GM20431 (cell line): ENCODE results near the gene PTGR3.
"Not testable (repeated sequence)": the region's sequence is repeated elsewhere in the genome, so short reads cannot be mapped to it uniquely, and the experiment has no call there.

Experiments
- in situ Hi-C: fragments of 300-500 bp; cut with MseI, MboI; formaldehyde crosslinking; loops from one replicate; pipeline ENCODE4 v1.15.0; 2020; ENCODE audit warnings: low sequenced_read_pairs; ENCODE audit not compliant: unreplicated experiment

Gene PTGR3

DNA sequence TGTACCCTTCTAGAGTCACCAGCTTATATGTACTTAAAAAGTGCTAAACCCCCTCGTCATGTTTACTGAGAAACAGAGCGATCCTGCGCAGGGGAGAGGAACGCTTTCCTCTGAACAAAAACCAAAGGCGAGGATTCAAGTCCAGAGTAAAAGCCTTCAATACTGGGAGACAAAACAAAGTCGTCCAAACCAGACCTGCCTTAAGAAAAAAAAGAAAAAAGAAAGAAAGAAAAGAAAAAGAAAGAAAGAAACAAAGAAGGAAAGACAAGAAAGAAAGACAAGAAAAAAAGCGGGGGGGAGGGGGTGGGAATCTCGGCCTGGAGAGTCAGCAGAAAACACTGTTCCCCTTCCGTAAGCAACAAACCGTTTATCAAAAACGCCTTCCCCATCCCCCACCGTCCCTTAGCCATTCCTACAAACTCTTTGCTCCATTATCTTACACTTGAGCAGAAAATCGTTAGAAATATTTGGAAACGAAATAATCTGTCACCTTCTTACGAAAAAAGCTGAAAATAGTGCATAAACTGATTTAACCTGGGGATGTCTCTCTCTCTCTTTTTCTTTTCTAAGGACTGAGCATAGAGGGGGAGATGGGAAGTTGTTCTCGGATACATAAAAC lies 3.3 kb downstream of the PTGR3 start:
- in situ Hi-C loops: no loop called here

DNA sequence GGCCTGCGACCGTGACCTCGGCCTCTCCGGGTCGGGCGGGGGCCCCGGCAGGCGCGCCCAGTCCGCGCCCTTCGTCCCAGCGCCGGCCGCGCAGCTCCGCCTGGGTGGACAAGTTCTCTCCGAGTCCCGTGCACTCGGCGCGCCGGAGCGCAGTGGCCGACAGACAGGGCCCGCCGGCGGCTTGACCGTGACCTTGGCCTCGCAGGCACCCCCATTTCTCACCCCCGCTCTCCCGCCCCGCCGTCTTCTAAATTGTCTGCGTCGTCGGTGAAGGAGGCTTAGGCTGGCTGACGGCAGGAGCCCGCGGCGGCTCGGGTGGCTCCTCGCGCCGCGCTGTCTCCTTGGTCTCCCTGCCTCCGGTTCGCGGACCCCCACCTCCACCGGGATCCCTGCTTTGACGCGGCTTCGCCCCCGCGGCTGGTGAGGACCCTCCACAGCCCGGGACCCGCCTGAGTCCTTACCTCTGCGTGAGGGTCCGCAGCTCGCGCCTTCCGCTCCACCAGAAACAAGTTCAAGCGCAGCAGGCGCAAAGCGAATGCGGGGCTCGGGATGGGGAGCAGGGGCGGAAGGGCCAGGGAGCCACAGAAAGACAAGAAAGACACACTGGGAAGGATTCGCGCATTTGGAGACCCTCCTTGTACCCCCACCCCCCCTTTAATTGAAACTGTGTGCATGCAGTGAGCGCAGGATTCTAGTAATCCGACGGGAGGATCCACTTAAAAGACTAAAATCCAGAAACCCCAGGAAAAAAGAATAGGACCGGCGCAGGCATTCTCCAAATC lies 4.0 kb downstream of the PTGR3 start:
- in situ Hi-C loops: no loop called here

DNA sequence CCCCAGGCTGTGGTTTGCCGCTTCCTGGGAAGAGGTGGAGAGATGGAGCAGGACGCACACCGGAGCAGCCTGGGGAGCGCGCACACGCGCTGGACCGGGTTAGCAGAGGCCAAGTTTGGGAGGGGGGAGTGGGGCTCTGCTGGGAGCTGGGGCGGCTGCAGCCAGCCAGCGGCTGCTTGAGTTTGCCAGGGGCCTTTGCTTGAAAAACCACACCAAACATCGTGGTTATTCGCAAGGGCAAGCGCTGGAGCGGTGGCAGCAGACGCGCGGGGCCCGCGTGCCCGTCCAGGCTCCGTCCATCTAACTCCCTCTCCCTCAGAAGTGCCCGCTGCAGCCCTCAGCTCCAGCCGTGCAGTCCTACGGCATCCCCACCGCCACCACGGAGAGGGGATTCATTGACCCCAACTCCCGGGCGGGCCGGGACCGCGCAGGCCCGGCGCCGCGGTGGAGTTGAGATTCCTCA lies 4.6 kb downstream of the PTGR3 start:
- in situ Hi-C loops: no loop called here

DNA sequence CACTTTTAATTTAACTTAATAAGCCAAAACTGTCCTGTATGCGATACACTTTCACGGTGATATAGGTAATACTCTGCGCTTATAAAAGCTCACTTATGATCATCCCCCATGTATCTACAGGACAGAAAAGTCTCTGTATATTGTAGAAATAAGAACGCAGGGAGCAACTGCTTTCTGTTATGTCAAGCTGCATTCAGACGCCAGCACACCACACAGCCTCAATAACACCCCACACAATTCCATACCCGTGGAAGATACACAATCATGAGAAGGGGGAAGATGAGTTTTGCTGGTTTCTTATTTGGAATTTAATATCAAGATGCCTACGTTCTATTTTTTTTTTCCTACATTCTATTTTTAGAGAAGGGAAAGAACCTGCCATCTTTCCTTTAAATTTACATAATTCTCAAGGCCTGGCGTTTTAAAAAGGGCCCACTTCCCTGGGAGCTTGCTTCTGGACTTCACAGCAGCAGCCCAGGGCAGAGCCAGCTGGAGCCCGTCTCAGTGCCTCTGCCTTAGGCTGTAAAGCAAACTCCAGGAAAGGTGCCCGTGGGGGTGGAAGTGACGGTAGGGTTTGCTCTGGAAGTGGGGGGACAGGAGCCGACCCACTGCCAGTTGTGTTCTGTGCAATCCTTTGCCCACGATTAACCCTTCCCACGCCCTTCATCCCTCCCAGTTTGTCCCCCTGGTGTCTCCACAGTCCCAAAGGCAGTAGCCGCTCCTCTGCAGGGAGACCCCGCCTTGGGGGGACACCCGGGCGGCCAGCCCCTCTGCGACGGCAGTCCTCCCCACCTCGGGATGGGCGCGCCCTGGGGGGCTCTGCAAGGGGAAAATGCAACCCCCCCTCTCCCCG lies 5.3 kb downstream of the PTGR3 start:
- in situ Hi-C loops: no loop called here

DNA sequence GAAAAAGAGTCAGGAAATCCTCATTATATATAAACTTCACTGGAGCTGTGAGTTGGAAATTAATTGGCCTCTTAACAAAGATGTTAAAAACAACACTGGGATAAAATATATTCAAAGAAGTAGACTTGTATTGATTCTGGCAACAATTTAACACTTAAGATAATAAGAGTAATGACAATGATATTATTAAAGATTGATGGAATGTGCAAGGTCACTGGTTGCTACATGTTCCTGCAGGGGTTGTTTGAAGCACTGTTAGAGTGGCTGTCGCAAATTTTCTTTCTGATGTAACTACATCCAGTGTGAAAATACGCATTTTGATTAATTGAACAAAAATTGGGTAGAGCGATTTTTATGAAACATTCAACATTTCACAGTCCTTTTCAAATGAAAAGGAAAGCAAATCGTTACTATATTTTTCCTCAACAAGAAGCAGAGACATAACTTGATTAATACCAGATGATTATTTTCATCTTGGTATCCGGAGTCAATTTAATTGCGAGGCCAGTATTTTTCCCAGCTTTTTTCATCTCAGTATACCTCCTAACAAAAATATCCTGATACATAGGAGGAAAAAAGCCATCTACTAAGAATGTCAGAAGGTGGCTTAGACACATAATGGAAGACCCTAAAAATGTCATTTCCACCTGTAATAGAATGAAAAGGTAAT lies 6.1 kb downstream of the PTGR3 start:
- in situ Hi-C loops: no loop called here

DNA sequence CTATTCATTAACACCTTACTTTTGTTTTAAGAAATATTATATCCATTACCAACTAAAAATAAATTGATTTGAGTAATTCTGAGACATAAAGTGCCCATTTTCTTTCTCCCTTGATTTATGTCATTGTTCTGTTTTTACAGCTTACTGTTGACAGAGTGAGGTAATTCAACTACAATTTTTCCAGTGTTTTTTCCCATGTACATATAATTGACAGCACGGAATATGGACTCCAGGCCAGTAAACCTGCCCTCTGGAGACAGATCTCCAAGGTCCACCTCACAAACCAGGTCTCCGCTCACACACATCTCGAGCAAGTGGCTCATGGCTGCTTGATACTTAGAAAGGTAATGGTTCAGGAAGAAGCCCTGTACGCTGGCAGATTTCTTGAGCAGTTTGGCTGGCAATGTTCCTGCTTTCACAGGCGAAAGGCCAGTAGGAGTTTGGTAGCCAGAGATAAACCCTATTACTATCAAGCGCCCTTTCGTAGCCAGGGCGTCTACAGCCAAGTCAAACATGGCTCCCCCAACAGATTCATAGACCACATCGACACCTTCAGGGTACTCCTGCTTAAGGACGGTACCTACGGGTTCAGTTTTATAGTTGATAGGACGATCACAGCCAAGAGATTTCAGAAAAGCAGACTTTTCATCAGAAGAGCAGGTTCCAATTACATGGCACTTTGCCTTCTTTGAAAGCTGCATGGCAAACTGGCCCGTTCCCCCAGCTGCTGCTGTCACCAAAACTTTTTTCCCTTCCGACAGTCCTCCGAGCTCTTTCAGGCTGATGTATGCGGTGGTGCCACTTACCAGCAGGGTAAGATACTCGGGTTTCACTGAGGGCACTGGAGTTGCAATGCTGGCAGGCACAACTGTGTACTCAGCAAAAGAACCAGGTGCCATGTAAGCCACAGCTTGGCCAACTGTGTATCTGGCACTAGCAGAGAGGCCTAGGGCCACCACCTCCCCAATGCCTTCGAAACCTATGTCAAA lies 7.4 kb downstream of the PTGR3 start:
- in situ Hi-C loops: no loop called here

DNA sequence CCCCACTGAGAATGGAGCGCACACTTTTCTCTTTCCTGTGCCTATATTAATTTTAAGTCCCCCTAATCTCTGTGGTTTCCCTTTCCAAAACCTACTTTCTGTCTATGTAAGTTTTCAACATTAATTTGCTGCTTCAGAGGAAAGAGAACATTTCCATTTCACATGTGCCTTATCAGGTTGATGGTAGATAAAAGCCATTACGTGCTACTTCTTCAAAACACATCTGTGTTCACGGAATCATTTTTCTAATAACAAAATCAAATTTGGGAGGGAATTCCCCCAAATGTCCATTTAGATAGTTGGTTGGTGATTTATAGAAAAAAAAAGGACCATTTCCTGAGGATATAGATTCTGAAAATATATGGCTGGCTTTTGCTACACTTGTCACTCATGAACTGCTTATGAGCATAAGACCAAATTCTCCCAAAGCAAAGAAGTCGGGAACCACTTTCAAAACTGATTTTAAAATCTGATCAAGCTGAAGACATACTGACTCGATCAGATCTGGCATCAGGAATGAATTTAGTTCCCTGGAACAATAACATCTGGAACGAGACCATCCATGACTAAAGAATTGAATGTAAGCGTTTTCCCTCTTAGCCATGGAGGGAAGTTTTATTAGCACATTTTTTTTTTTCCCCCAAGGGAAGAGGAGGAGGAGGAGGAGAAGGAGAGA lies 8.2 kb downstream of the PTGR3 start:
- in situ Hi-C loops: no loop called here

DNA sequence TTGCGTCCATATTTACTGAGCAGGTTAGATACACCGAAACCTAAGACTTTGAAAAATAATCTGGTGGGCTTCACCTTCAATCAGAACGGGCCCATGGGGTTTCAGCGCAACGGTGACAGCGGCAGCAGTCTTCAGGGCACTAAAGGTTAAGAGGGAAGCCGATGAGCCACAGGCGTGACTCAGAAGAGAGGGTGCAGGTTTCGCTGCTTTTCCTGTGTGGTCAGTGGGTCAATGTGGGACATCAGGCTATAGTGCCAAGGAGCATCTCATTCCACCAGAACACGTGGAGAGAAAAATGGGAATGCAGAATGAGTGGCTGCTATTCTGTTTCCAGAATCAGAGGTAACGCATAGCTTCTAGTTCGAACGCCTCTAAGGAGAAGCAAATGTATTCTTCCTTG lies 8.9 kb downstream of the PTGR3 start:
- in situ Hi-C loops: no loop called here

DNA sequence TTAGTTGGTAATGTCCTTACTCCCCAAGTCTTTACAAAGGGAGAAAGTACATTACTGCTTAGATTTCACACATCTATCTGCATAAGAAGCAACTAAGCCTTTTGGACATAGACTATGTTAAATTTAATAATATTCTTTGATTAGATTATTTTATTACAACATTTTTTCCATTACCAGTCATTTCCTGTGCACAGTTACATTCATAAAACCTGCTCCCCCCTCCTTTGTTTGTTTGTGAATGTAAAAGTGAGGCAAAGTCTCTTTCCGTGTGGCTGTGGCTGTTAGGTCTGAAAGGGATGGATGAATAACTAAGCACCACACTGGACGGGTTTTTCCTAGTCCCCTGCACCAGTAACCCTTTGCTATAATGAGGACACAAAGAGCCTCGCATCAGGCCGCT lies 9.6 kb downstream of the PTGR3 start:
- in situ Hi-C loops: no loop called here

DNA sequence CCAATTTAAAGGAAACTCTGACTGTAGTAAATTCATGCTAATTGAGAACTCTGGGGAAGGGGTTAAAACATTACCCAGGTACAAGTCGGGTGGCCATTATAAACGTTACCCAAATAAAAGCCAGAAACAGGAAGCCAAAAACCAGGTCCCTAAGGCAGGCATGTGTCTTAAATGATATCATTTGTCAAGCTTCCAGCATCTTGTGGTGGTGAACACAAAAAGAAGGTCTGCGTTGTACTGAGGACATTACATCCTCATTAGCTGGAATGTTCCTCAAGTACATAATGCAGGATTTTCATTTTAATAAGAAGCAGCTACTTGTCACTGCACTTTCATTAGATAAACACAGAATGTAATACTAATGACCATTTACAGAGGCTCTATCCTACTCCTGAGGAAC lies 10.9 kb downstream of the PTGR3 start:
- in situ Hi-C loops: no loop called here

DNA sequence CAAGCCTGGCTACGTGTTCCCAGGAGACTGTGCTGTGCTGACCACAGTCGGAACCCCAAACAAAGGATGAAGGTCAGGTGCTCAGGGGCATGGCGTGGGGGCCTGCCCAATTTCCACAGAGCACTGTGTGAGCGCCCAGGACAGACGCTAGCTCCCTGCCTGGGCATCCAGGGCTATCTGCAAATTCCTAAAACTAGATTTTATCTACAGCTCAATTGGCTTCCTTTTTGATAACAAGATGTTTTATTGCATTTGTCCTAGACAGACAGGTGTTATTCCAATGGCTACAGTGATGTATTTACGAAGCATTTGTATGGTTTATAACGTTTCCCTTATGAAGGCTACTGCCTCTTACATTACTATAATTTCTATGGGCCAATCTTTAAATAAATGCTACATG lies 16.0 kb downstream of the PTGR3 start:
- in situ Hi-C loops: no loop called here

DNA sequence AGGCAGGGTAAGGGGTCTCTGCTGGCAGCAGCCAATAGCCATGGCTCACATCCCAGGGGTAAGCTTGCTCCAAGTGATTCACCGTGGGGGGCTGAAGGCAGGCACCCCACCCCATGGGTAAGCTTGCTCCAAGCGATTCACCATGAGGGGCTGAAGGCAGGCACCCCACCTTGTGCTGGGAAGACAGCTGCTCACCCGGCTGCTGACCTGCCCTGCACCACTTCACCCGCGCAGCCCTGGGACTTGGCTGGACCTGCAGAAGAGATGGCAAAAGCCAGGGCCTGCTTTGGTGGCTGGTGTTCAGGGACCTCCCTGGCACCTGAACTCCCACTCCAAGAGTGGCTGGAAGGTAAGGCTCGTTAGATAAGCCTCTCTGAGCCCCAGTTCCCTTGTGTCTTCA lies 19.2 kb downstream of the PTGR3 start:
- in situ Hi-C loops: no loop called here

DNA sequence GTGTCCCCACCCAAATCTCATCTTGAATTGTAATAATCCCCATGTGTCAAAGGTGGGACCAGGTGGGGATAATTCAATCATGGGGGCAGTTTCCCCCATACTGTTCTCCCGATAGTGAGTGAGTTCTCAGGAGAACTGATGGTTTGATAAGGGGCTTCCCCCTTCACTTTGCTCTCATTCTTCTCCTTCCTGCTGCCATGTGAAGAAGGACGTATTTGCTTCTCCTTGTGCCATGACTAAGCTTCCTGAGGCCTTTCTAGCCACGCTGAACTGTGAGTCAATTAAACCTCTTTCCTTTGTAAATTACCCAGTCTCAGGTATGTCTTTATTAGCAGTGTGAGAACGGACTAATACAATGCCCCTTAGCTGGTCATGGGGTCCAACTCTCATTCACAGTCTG lies 21.2 kb downstream of the PTGR3 start:
- in situ Hi-C loops: not testable (repeated sequence)

DNA sequence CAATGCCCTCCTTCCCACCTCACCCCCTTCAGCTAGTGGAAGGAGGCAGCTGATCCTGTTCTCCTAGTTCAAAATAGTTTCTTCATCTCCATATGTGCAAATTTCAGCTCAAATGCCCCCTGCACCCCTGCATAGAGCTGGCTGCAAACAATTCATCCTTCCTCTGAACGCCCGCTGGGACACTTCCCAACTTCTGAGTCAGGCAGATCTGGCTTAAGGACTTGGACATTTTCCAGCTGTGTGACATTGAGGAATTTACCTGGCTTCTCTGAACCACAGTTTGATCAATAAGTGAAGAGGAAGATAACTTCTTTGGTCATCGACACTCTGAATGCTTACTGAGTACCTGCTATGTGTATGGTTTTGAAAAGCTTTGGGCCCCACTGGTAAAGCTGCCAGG lies 23.5 kb downstream of the PTGR3 start:
- in situ Hi-C loops: no loop called here

DNA sequence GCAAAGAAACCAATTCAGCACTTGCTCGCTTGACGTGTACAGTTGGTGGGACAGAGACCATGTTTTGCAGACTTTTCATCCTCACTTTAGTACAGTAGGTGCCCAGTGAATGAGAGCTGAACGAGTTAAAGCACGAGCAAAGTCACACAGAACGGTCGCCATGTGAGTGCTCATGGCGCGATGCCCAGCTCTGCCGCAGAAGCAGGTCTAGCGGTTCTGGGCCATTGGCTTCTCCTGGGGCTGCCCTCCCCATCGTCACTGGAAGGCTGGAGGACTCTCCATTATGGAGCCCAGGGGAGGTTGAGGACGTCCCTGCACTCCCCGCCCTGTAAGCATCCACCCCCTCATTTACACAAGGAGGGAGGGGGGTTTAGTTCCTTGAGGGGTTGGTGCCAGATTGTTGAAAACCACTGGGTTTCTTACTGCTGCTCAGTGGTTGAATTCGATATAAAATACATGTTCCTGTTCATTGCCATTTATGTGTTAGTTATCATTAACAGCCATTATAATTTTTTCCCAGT lies 24.9 kb downstream of the PTGR3 start:
- in situ Hi-C loops: no loop called here

DNA sequence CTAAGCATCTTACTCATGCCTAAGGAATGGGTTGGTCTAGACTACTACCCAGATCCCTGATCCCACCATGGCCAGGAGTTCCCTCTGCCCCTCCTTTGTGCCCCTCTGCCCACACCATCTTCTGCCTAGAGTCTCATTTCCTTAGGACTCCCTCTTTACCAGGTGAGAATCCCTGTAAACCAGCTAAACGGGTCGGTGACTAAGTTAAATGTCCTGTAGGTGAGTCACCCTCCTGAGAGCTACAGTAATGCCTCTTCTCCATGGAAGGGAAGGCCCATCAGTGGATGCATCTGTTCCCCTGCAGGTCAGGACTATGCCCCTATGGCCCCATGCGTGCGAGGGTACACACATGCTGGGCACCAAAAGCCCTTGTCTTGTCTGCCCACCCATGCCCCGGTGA lies 25.4 kb downstream of the PTGR3 start:
- in situ Hi-C loops: no loop called here

DNA sequence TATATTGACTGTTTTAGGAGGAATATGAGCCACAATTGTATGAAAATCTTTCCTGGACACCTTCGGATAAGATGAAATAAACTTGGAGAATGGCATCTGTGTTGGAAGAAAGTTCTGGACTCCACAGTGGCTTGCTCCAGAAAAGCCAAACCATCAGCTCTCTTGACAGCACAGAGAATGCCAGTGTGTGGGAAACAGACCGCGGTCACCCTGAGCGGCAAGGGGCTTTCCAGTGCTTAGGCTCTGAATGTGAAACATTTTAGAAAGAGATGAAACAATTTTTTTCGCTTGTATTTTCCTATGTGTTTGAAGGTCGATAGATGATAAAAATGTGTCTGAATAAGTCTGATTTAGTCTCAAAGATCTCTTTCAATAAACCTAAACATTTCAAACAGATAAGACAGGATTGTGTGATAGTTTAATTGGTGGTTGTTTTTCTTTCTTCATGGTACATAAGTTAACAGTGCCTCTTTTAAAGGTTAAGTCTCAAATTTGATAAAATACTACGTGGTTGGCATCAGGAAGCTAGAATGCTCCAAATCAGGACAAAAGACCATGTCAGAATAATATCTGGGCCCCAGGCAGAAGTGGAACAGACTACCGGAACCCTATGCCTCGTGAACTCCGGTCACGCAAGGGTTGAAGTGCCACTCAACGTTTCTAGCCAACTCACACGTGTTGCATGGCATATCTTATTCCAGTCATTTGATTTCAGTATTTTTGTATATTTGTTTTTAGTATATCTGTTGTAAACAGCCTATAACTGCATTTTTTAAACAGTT lies 28.9 kb downstream of the PTGR3 start:
- in situ Hi-C loops: no loop called here

DNA sequence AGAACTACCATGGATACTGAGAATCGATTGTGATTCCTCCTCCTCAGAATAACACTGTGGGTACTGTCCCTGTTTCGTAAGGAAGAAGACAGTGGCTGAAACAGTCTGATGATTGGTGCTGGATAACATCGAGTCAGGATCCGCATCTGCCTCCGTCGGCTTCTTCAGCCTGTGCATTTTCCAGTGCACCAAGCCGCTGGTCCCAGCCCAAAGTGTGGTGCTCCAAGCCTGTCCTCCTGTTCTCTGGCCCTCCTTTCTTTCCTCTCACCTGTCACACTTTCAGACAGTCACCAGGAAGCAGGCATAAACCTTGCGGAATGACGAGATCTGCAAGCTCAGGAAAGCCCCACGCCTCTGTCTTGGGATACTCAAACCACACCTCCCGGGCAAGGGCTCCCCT lies 30.6 kb downstream of the PTGR3 start:
- in situ Hi-C loops: no loop called here
